ENCODE results near the gene IL1RAPL1. TPM values are rescaled to one million over a fixed set of nuclear protein-coding genes. Genes with fewer than 3 reads are reported as not detected.

IL1RAPL1 gene
- total RNA-seq, 1 experiment from 2014 or later: not detected

DNA sequence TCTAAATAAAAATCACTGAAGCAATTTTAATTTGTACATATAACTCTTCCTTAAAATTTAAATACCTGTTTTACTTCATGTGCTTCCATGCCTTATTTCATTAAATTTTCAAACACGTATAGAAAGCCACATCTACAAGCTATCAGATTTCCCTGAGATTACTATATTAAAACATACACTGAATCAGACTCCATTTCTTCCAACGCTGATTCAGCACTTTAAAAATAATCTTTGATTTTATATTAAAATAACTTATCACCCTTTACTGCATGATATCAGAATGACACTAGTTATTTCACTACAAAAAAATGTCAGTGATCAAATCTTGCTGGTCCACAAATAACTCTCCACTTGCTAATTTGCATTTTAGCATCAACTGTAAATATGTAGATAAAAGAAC is 550.8 kb downstream of the IL1RAPL1 start:
- Mint-ChIP-seq H3K36me3 (ENCODE audit: insufficient read depth, unreplicated experiment) (no peaks in the 10 kb centered on the region), H3K4me1 (ENCODE audit: insufficient read depth, unreplicated experiment) (no peaks in the 10 kb centered on the region), H3K9me3 (ENCODE audit: unreplicated experiment) (no peaks in the 10 kb centered on the region), H3K27me3 (ENCODE audit: insufficient read depth, unreplicated experiment) (no peaks in the 10 kb centered on the region), H3K27ac (ENCODE audit: low read depth, unreplicated experiment) (no peak overlapping the region), H3K4me3 (ENCODE audit: unreplicated experiment) (no peak overlapping the region)
- no peak for DNase-seq (ENCODE audit: unreplicated experiment)
- BruUV-seq (replicated peaks): no TSS peak
- intact Hi-C loops (cut with micrococcal nuclease): no loop called here
- ChIA-PET POLR2A (no interaction called here), CTCF (interaction anchor here (0.7 kb wide), 1 partner anchor 719 kb away, joined by 4 read pairs; no protein-coding TSS in a partner anchor)
- TF ChIP-seq, protein P1, sequence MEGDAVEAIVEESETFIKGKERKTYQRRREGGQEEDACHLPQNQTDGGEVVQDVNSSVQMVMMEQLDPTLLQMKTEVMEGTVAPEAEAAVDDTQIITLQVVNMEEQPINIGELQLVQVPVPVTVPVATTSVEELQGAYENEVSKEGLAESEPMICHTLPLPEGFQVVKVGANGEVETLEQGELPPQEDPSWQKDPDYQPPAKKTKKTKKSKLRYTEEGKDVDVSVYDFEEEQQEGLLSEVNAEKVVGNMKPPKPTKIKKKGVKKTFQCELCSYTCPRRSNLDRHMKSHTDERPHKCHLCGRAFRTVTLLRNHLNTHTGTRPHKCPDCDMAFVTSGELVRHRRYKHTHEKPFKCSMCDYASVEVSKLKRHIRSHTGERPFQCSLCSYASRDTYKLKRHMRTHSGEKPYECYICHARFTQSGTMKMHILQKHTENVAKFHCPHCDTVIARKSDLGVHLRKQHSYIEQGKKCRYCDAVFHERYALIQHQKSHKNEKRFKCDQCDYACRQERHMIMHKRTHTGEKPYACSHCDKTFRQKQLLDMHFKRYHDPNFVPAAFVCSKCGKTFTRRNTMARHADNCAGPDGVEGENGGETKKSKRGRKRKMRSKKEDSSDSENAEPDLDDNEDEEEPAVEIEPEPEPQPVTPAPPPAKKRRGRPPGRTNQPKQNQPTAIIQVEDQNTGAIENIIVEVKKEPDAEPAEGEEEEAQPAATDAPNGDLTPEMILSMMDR (IDR thresholded peaks at IDR 0.05; ENCODE audit: unreplicated experiment): no peak

DNA sequence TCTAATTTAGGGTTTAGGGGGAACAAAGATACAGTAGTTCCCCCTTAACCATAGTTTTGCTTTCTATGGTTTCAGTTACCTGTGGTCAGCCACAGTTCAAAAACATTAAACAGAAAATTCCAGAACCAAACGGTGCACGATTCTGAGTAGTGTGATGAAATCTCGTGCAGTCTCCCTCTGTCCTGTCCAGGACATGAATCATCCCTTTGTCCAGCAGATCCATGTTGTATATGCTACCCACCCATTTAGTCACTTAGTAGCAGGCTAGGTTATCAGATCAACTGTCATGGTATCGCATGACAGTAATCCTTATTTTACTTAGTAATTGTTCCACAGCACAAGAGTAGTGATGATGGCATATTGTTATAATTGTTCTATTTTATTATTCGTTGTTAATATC is 556.1 kb downstream of the IL1RAPL1 start:
- no peak overlapping the region for H3K4me3 Mint-ChIP-seq (ENCODE audit: unreplicated experiment)
- no peak overlapping the region for H3K27ac Mint-ChIP-seq (ENCODE audit: low read depth, unreplicated experiment)
- no peaks in the 10 kb centered on the region for H3K27me3 Mint-ChIP-seq (ENCODE audit: insufficient read depth, unreplicated experiment)
- H3K36me3 Mint-ChIP-seq (ENCODE audit: insufficient read depth, unreplicated experiment): no peaks in the 10 kb centered on the region
- ChIA-PET CTCF (no interaction called here), POLR2A (interaction anchor here (0.6 kb wide), 1 partner anchor 880 kb away, joined by 4 read pairs; no protein-coding TSS in a partner anchor)
- intact Hi-C loops (cut with micrococcal nuclease): no loop called here
- TF ChIP-seq, protein P1 (IDR thresholded peaks at IDR 0.05; ENCODE audit: unreplicated experiment): no peak
- BruUV-seq (replicated peaks): no TSS peak
- no peaks in the 10 kb centered on the region for H3K4me1 Mint-ChIP-seq (ENCODE audit: insufficient read depth, unreplicated experiment)
- peak; percentile 26 for DNase-seq (ENCODE audit: unreplicated experiment)
- no peaks in the 10 kb centered on the region for H3K9me3 Mint-ChIP-seq (ENCODE audit: unreplicated experiment)

DNA sequence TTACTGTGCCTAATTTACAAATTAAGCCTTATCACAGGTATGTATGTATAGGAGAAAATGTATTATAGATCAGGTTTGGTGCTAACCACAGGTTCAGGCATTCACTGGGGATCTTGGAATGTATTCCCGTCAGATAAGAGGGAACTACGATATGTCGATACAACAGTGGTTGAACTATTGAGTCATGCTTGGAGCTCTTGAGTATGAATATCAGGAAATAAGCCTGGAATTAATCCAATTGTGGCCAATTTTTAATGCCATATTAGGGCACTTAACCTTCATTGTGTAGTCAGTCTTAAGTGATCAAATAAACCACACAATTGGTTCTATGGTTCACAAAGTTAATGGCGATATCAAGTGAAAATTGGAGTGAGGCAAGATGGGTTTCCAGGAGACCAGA is 556.5 kb downstream of the IL1RAPL1 start:
- BruUV-seq (replicated peaks): no TSS peak
- H3K4me1 Mint-ChIP-seq (ENCODE audit: insufficient read depth, unreplicated experiment): no peaks in the 10 kb centered on the region
- CTCF ChIA-PET: no interaction called here
- H3K4me3 Mint-ChIP-seq (ENCODE audit: unreplicated experiment): no peak overlapping the region
- no peaks in the 10 kb centered on the region for H3K36me3 Mint-ChIP-seq (ENCODE audit: insufficient read depth, unreplicated experiment)
- intact Hi-C loops (cut with micrococcal nuclease): no loop called here
- no peak for DNase-seq (ENCODE audit: unreplicated experiment)
- no peaks in the 10 kb centered on the region for H3K27me3 Mint-ChIP-seq (ENCODE audit: insufficient read depth, unreplicated experiment)
- H3K27ac Mint-ChIP-seq (ENCODE audit: low read depth, unreplicated experiment): no peak overlapping the region
- POLR2A ChIA-PET: no interaction called here
- TF ChIP-seq, protein P1 (IDR thresholded peaks at IDR 0.05; ENCODE audit: unreplicated experiment): no peak
- H3K9me3 Mint-ChIP-seq (ENCODE audit: unreplicated experiment): no peaks in the 10 kb centered on the region

DNA sequence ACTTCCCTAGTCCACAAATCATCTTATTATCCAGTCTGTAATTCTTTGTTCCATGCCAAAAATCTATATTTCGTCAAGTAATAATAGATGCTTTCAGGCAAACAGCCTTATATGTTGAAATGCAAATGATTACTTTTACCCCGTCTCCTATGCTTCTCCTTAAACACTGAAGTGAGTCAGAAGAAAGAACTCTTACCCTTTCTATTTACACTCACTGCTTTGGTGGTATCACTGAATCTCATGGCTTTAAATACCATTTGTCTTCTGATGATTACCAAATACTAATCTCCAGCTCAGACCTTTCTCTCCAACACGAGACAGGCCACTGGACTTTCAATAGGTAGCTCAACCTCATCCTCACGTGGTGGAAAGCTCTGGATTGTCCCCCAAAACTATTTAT is 558.1 kb downstream of the IL1RAPL1 start:
- Mint-ChIP-seq H3K27ac (ENCODE audit: low read depth, unreplicated experiment) (no peak overlapping the region), H3K4me3 (ENCODE audit: unreplicated experiment) (no peak overlapping the region), H3K36me3 (ENCODE audit: insufficient read depth, unreplicated experiment) (no peaks in the 10 kb centered on the region), H3K9me3 (ENCODE audit: unreplicated experiment) (no peaks in the 10 kb centered on the region), H3K27me3 (ENCODE audit: insufficient read depth, unreplicated experiment) (no peaks in the 10 kb centered on the region), H3K4me1 (ENCODE audit: insufficient read depth, unreplicated experiment) (no peaks in the 10 kb centered on the region)
- ChIA-PET POLR2A (no interaction called here), CTCF (no interaction called here)
- TF ChIP-seq, protein P1 (IDR thresholded peaks at IDR 0.05; ENCODE audit: unreplicated experiment): no peak
- intact Hi-C loops (cut with micrococcal nuclease): no loop called here
- no TSS peak for BruUV-seq (replicated peaks)
- DNase-seq (ENCODE audit: unreplicated experiment): no peak

All from MCF 10A (cell line).